Islet precursor cell (in vitro differentiated cells): ENCODE measurements around the gene SYNGR1.
"Not testable (repeated sequence)": the region's sequence is repeated elsewhere in the genome, so short reads cannot be mapped to it uniquely, and the experiment has no call there.

Experiments used
- DNase-seq: peaks from one replicate; pipeline ENCODE4 v3.0.0-alpha.2; 2018

Gene SYNGR1

GRCh38 chr22:39317084-39317774 lies 32.6 kb upstream of the SYNGR1 start:
- no peak for DNase-seq

DNA sequence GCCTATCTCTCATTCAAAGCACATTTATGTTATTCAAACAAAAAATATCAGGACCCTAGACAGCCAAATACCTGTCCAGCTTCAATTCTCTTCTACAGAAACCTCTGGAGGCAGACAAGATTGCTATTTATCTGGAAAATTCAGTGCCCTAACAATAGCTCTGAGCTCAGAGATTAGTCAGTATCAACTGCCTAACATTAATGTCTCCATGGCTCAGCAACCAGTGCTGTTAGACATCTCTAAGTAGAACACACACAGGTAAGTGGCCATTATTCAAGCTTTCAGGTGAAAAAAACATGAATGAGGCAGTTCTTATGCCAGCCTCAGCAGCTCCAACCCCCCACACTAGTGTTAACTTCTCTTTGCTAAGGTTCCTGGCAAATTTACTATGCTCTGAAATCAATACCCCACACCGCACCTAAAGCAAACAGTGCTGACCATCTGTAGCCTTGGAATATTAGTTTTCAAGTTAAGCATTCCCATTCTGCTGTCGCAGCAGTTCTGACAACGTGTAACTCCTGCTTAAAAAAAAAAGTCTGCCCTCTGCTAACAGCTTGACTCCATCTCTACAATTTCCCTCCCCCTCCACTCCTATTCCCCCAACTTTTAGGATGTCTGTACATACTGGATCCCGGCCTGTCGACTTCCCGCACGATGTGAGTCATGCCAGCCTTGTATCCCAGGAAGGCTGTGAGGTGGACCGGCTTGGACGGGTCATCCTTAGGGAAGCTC lies 31.9 kb upstream of the SYNGR1 start:
- DNase-seq: no peak

GRCh38 chr22:39318507-39319283 lies 31.1 kb upstream of the SYNGR1 start:
- no peak for DNase-seq

- peak; percentile 96 for DNase-seq
Observed at GRCh38 chr22:39319284-39320022, 30.3 kb upstream of the SYNGR1 start, which contains the start of gene RPL3. Gene RPL3 (minus strand): TSS chr22:39319623. CDS start chr22:39319597, 26 bp downstream.

GRCh38 chr22:39320616-39321029 lies 29.2 kb upstream of the SYNGR1 start:
- not testable (repeated sequence) for DNase-seq

- no peak for DNase-seq
Observed at GRCh38 chr22:39325392-39325932, 24.3 kb upstream of the SYNGR1 start.

DNA sequence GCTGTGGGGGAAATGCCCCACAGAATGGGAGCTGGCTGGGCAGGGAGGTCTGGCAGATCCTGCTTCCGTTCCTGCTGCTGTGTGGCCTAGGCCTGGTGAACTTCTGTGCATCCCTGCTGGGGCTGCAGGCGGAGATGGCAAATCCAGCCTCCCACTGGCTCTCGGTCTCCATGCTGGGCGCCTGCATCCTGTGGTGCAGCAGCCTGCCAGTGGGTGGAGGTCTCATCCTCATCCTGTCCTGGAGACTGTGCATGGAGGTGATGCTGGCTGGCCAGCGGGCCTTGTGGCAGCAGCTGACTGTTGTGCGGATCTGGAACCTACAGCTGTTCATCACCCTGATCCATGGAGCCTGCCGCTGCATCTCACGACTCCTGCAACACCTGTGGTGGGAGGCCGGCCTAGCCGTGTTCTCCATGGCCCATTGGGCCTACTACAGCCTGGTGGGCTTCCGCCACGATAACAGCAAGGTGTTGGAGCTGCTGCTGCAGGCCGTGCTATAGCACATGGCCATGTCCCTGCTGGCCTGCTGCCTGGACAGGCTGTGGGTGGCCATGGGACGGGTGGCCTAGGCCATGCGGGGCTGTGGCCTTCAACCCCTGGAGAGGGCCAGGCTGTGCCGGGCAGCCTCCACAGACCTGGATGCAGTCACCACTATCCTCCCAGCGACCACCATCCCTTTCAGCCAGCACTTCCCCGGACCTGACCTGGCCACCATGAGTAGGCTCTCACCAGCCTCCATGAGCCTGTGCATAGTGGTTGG lies 21.6 kb upstream of the SYNGR1 start:
- DNase-seq: peak; percentile 60

GRCh38 chr22:39330553-39330952 lies 19.2 kb upstream of the SYNGR1 start:
- DNase-seq: not testable (repeated sequence)

- DNase-seq: no peak
Observed at GRCh38 chr22:39332441-39333064, 17.2 kb upstream of the SYNGR1 start.

DNA sequence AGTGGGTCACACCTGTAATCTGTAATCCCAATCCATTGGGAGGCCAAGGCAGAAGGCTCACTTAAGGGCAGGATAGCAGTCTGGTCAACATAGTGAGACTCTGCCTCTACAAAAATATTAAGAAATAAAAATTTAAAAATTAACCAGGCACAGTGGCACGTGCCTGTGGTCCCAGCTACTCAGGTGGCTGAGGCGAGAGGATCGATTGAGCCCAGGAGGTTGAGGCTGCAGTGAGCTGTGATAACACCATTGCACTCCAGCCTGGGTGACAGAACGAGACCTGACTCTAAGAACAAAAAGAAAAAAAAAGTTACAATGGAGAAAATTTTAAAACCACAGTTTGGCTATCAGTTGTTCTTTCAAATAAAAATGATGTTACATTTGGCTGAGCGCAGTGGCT lies 13.4 kb upstream of the SYNGR1 start:
- DNase-seq: no peak

- not testable (repeated sequence) for DNase-seq
Observed at GRCh38 chr22:39339775-39340174, 10.0 kb upstream of the SYNGR1 start.

GRCh38 chr22:39341179-39341578 lies 8.6 kb upstream of the SYNGR1 start:
- DNase-seq: no peak

- DNase-seq: peak; percentile 89
Observed at GRCh38 chr22:39343259-39344045, 6.3 kb upstream of the SYNGR1 start.

DNA sequence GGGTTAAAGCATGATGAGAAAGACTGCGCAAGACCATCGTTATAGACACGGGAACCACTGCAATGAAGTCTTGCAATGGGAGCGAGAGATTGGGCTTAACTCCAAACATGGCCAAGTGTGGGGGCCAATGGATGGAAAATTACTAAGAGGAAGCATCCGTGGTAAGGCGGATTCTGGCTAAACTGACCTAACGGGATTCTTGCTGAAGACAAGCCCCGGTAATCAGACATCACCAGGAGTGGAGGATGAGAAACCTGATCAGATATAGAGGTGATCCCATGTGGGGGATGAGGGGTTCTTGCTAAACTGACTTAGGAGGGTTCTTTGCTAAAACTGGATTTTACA lies 5.8 kb upstream of the SYNGR1 start:
- DNase-seq: no peak

DNA sequence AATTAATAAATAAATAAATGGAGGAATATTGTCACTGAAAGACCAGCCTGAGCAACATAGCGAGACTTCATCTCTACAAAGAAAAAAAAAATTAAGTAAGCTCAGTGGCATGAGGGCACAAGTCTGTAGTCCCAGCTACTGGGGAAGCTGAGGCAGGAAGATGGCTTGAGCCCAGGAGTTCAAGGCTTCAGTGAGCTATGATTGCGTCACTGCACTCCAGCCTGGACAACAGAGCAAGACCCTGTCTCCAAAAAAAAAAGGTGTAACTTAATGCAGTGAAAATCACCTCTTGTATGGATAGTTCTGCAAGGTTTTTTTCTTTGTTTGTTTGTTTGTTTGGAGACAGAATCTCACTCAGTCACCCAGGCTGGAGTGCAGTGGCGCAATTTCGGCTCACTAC lies 4.6 kb upstream of the SYNGR1 start:
- no peak for DNase-seq

DNA sequence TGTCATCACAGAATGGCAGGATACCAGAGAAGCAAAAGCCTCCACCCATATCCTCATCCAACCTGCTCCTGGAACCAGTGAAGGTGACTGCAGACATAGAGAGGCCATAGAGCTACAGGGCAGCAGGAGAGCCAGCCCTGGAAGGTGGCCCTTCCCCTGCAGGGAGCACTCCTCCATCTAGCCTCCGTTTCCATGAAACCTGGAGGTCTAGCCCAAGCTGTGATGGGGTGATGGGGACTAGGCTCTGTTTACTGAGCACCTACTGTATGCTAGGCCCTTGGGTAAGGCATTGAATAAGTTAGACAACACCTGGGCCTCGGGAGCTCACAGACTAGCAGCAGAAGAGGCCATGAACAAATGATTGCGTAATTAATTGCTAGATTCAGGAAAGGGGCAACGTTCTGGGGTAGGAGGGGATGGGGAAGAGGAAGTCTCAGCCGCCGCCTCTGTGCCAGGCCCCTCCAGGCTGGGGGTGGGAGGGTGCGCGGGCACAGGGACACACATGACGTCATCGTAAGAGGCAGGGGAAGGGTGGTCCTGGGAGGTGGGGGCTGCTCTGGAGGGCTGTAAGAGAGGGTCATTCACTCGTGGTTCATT lies 784 bp upstream of the SYNGR1 start:
- DNase-seq: no peak

- DNase-seq: peak; percentile 65
Observed at GRCh38 chr22:39349506-39349966, 255 bp upstream of the SYNGR1 start.

GRCh38 chr22:39350757-39351688 lies 1.2 kb downstream of the SYNGR1 start:
- no peak for DNase-seq

GRCh38 chr22:39351689-39352214 lies 2.0 kb downstream of the SYNGR1 start:
- peak; percentile 84 for DNase-seq
